ENCODE measurements around the gene CRIP3. TPM values are rescaled to one million over a fixed set of nuclear protein-coding genes. Genes with fewer than 3 reads are reported as not detected.
A peak's percentile ranks its signal among the peaks of the same experiment; 100 is the strongest.

Gene CRIP3
- total and polyA plus RNA-seq, 2 of the 13 experiments (the other 11 are each of a cell fraction or from before 2014, with no cell fraction given) = 6.3 to 9.3 TPM

GRCh38 chr6:43286980-43287716, 21.5 kb downstream of the CRIP3 start (continued):
- TF ChIP-seq ZNF207 (IDR thresholded peaks at IDR 0.05; ENCODE audit: borderline replicate concordance) (no peak), CHCHD3 (CRISPR knock-in tag; IDR thresholded peaks at IDR 0.05) (no peak), FUBP1 (CRISPR knock-in tag; IDR thresholded peaks at IDR 0.05; ENCODE audit: borderline replicate concordance) (no peak), TCF12 (IDR thresholded peaks at IDR 0.05) (no peak), TCF12 (CRISPR knock-in tag; IDR thresholded peaks at IDR 0.05) (no peak), STAG1 (CRISPR knock-in tag; IDR thresholded peaks at IDR 0.05) (peak; percentile 79), NFE2L2 (IDR thresholded peaks at IDR 0.05; ENCODE audit: low read length) (no peak), ZNF549 (CRISPR knock-in tag; IDR thresholded peaks at IDR 0.05) (no peak), GATA4 (IDR thresholded peaks at IDR 0.05; ENCODE audit: borderline replicate concordance, low read depth) (no peak), ZNF652 (CRISPR knock-in tag; IDR thresholded peaks at IDR 0.05; ENCODE audit: borderline replicate concordance, low read depth) (no peak), ZSCAN21 (CRISPR knock-in tag; IDR thresholded peaks at IDR 0.05; ENCODE audit: borderline replicate concordance) (no peak; the same call in 1 of the 2 replicates), DPF2 (CRISPR knock-in tag; IDR thresholded peaks at IDR 0.05; ENCODE audit: borderline replicate concordance, low read depth) (0 out of 2 replicates have a peak, but pooled peaks have one; percentile 29), NR3C1 (CRISPR knock-in tag; IDR thresholded peaks at IDR 0.05) (no peak), UBTF (CRISPR knock-in tag; IDR thresholded peaks at IDR 0.05) (peak; percentile 8; the same call in 1 of the 2 replicates), KLF13 (CRISPR knock-in tag; IDR thresholded peaks at IDR 0.05) (no peak), MED8 (CRISPR knock-in tag; IDR thresholded peaks at IDR 0.05; ENCODE audit: insufficient replicate concordance) (no peak), ZNF101 (CRISPR knock-in tag; IDR thresholded peaks at IDR 0.05; ENCODE audit: borderline replicate concordance, low read depth) (no peak), KAT7 (CRISPR knock-in tag; IDR thresholded peaks at IDR 0.05; ENCODE audit: borderline replicate concordance) (no peak), HOXA5 (CRISPR knock-in tag; IDR thresholded peaks at IDR 0.05) (no peak), DMAP1 (CRISPR knock-in tag; IDR thresholded peaks at IDR 0.05) (peak; percentile 28; the same call in 1 of the 2 replicates), ZNF501 (CRISPR knock-in tag; IDR thresholded peaks at IDR 0.05) (no peak)
- TF ChIP-seq, protein P1, sequence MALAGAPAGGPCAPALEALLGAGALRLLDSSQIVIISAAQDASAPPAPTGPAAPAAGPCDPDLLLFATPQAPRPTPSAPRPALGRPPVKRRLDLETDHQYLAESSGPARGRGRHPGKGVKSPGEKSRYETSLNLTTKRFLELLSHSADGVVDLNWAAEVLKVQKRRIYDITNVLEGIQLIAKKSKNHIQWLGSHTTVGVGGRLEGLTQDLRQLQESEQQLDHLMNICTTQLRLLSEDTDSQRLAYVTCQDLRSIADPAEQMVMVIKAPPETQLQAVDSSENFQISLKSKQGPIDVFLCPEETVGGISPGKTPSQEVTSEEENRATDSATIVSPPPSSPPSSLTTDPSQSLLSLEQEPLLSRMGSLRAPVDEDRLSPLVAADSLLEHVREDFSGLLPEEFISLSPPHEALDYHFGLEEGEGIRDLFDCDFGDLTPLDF (CRISPR knock-in tag; IDR thresholded peaks at IDR 0.05) = no peak
- TF ChIP-seq, protein P2, sequence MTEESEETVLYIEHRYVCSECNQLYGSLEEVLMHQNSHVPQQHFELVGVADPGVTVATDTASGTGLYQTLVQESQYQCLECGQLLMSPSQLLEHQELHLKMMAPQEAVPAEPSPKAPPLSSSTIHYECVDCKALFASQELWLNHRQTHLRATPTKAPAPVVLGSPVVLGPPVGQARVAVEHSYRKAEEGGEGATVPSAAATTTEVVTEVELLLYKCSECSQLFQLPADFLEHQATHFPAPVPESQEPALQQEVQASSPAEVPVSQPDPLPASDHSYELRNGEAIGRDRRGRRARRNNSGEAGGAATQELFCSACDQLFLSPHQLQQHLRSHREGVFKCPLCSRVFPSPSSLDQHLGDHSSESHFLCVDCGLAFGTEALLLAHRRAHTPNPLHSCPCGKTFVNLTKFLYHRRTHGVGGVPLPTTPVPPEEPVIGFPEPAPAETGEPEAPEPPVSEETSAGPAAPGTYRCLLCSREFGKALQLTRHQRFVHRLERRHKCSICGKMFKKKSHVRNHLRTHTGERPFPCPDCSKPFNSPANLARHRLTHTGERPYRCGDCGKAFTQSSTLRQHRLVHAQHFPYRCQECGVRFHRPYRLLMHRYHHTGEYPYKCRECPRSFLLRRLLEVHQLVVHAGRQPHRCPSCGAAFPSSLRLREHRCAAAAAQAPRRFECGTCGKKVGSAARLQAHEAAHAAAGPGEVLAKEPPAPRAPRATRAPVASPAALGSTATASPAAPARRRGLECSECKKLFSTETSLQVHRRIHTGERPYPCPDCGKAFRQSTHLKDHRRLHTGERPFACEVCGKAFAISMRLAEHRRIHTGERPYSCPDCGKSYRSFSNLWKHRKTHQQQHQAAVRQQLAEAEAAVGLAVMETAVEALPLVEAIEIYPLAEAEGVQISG (CRISPR knock-in tag; IDR thresholded peaks at IDR 0.05) = no peak
